Fibroblast of lung (primary cell): ENCODE measurements around the gene RBM23.

ENCODE experiments used
- EZH2 ChIP-seq: IDR thresholded peaks from 2 replicates; pipeline ENCODE4 v1.5.1; 2012; ENCODE audit warnings: low read length, control low read depth, mild to moderate bottlenecking; ENCODE audit errors: missing control alignments
- TF ChIP-seq, protein P1 (sequence below), 2 donors: IDR thresholded peaks in 1 of 2; conservative IDR thresholded peaks in 1 of 2; 1 replicate in 1 of 2; 2 replicates in 1 of 2; pipeline ENCODE4 v1.5.1; 2011 to 2012; ENCODE audit warnings: low read length in 2 of 2, control low read depth in 1 of 2, inconsistent platforms in 1 of 2, low read depth in 1 of 2, mild to moderate bottlenecking in 1 of 2

DNA sequence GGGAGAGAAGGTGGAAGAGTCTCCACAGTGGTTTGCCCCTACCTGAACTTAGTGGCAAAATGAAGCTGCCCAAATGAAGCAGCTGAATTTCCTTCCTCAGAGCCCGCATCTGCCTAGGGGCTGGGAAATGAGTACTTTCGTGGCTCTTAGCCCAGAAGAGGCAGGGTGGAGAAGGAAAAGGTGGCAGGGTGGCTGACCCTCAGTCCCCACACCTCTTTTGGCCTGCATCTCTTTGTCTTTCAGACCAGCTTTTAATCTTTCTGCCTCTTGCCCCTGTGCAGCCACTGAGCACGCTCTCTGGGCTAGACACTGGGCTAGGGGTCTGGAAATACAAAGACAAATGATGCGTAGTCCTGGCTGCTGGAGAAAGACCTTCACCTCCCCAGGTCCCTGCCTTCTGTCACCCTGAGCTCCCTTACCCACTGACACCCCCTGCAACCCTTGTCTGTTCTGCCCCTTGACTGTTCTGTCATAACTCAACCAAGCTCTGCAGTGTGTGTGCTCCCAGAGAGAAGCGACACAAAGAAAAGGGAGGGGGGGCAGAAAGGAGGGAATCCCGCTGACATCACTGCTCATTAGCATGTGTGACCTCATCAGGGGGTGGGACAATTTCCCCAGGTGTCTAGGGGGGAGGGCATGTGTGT lies 36.3 kb downstream of the RBM23 start:
- TF ChIP-seq, protein P1, sequence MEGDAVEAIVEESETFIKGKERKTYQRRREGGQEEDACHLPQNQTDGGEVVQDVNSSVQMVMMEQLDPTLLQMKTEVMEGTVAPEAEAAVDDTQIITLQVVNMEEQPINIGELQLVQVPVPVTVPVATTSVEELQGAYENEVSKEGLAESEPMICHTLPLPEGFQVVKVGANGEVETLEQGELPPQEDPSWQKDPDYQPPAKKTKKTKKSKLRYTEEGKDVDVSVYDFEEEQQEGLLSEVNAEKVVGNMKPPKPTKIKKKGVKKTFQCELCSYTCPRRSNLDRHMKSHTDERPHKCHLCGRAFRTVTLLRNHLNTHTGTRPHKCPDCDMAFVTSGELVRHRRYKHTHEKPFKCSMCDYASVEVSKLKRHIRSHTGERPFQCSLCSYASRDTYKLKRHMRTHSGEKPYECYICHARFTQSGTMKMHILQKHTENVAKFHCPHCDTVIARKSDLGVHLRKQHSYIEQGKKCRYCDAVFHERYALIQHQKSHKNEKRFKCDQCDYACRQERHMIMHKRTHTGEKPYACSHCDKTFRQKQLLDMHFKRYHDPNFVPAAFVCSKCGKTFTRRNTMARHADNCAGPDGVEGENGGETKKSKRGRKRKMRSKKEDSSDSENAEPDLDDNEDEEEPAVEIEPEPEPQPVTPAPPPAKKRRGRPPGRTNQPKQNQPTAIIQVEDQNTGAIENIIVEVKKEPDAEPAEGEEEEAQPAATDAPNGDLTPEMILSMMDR (conservative IDR thresholded peaks at IDR 0.05 in 1 of 2, IDR thresholded peaks at IDR 0.05 in 1 of 2; ENCODE audit: low read depth in 1 of 2, low read length in 2 of 2): no peak
- no peak for TF ChIP-seq EZH2
